ENCODE results near the gene NCK2. TPM values are rescaled to one million over a fixed set of nuclear protein-coding genes. Genes with fewer than 3 reads are reported as not detected.

NCK2 gene
- total and polyA plus RNA-seq, 2 of the 13 experiments (the other 11 are each of a cell fraction or from before 2014, with no cell fraction given) = 14.8 to 23.5 TPM

DNA sequence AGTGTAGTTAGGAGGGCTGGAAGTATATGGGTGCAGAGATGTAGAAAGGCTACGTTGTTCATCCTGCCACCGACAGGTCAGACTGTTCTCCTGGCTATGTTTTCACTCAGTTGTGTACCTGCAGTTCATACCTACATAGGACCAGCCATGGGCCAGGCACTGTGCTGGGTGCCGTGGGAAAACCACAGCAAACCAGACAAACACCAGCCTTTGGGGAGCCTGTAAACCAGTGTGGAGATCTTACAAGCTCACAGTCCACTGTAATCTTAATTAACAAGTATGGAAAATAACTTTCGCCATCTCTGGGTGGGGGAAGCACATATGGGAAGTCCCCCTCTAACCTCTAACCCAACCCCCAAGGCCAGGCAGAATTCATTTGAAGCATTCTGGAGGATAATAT lies 12.7 kb downstream of the NCK2 start:
- peaks cover 41% of the 10 kb centered on the region for H3K79me2 ChIP-seq (ENCODE audit: insufficient read depth, low read length)
- 96% methylated on average over 4 of the region's 4 CpGs for WGBS (ENCODE audit: low lambda C conversion rate)
- CTCF ChIA-PET (ENCODE audit: low intra/inter-chr PET ratio, low total read pairs) = no interaction called here

More for the DNA sequence above, 12.7 kb downstream of the NCK2 start:
- DNase-seq (ENCODE audit: low spot score) = no peak
- intact Hi-C loops (cut with micrococcal nuclease; ENCODE audit: unreplicated experiment) = no loop called here
- Histone ChIP-seq H4K20me1 (ENCODE audit: insufficient read depth, low read length) (peaks cover 2% of the 10 kb centered on the region), H3K9ac (ENCODE audit: insufficient read depth, low read depth, low read length) (no peak overlapping the region), H3K9me3 (ENCODE audit: low read length) (no peaks in the 10 kb centered on the region), H3K4me1 (ENCODE audit: insufficient read depth, low read length) (peaks cover 11% of the 10 kb centered on the region; the same call in 1 of the 2 replicates), H3K4me2 (ENCODE audit: low read depth, low read length) (no peak overlapping the region), H3K4me3 (replicated peaks in 1 of 3; ENCODE audit: insufficient read depth in 1 of 3, low read depth in 2 of 3, low read length in 3 of 3) (no peak overlapping the region), H3K27me3 (ENCODE audit: control insufficient read depth in 1 of 2, insufficient read depth in 2 of 2, low read length in 2 of 2) (no peaks in the 10 kb centered on the region), H3K27ac (ENCODE audit: extremely low read length, insufficient read depth, low read length) (no peak overlapping the region), H3K36me3 (replicated peaks in 1 of 2; ENCODE audit: control insufficient read depth in 1 of 2, insufficient read depth in 2 of 2, low read length in 2 of 2) (peaks cover 0 to 1% of the 10 kb centered on the region in 2 experiments; a peak in 1 of 5 replicates), H2AFZ (ENCODE audit: low read length) (no peak overlapping the region)
- no peak for FAIRE-seq
- BruUV-seq (replicated peaks) = no TSS peak
- ATAC-seq = no peak
- no peak for TF ChIP-seq ZNF674 (CRISPR knock-in tag; IDR thresholded peaks at IDR 0.05; ENCODE audit: low read depth)
- no peak for TF ChIP-seq ZMYM4 (CRISPR knock-in tag; IDR thresholded peaks at IDR 0.05)
- no peak for TF ChIP-seq ZNF224 (CRISPR knock-in tag; IDR thresholded peaks at IDR 0.05)
- TF ChIP-seq ZC3H13 (CRISPR knock-in tag; IDR thresholded peaks at IDR 0.05) = no peak
- TF ChIP-seq, protein P1, sequence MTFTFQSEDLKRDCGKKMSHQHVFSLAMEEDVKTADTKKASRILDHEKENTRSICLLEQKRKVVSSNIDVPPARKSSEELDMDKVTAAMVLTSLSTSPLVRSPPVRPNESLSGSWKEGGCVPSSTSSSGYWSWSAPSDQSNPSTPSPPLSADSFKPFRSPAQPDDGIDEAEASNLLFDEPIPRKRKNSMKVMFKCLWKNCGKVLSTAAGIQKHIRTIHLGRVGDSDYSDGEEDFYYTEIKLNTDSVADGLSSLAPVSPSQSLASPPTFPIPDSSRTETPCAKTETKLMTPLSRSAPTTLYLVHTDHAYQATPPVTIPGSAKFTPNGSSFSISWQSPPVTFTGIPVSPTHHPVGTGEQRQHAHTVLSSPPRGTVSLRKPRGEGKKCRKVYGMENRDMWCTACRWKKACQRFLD (CRISPR knock-in tag; IDR thresholded peaks at IDR 0.05; ENCODE audit: borderline replicate concordance) = no peak
- TF ChIP-seq HHEX (CRISPR knock-in tag; IDR thresholded peaks at IDR 0.05) = no peak
- TF ChIP-seq NR2C2 (CRISPR knock-in tag; IDR thresholded peaks at IDR 0.05; ENCODE audit: borderline replicate concordance) = no peak
- TF ChIP-seq CEBPB (IDR thresholded peaks at IDR 0.05; ENCODE audit: borderline replicate concordance, low read depth, low read length) = no peak
- TF ChIP-seq ZSCAN25 (CRISPR knock-in tag; IDR thresholded peaks at IDR 0.05) = no peak
- TF ChIP-seq FOXM1 (CRISPR knock-in tag; IDR thresholded peaks at IDR 0.05) = no peak
- TF ChIP-seq NBN (conservative IDR thresholded peaks at IDR 0.05) = no peak
- TF ChIP-seq STAG1 (CRISPR knock-in tag; IDR thresholded peaks at IDR 0.05) = no peak
- TF ChIP-seq, protein P2, sequence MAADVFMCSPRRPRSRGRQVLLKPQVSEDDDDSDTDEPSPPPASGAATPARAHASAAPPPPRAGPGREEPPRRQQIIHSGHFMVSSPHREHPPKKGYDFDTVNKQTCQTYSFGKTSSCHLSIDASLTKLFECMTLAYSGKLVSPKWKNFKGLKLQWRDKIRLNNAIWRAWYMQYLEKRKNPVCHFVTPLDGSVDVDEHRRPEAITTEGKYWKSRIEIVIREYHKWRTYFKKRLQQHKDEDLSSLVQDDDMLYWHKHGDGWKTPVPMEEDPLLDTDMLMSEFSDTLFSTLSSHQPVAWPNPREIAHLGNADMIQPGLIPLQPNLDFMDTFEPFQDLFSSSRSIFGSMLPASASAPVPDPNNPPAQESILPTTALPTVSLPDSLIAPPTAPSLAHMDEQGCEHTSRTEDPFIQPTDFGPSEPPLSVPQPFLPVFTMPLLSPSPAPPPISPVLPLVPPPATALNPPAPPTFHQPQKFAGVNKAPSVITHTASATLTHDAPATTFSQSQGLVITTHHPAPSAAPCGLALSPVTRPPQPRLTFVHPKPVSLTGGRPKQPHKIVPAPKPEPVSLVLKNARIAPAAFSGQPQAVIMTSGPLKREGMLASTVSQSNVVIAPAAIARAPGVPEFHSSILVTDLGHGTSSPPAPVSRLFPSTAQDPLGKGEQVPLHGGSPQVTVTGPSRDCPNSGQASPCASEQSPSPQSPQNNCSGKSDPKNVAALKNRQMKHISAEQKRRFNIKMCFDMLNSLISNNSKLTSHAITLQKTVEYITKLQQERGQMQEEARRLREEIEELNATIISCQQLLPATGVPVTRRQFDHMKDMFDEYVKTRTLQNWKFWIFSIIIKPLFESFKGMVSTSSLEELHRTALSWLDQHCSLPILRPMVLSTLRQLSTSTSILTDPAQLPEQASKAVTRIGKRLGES (CRISPR knock-in tag; IDR thresholded peaks at IDR 0.05; ENCODE audit: borderline replicate concordance) = no peak
- no peak for TF ChIP-seq HNRNPK (IDR thresholded peaks at IDR 0.05; ENCODE audit: low read depth, low read length, poor library complexity, severe bottlenecking)
- in situ Hi-C loops (cut with HindIII; ENCODE audit: extremely low pct_ligation_motif_present, low pct_unique_long_range_greater_than_20kb) = no loop called here
- POLR2A ChIA-PET = no interaction called here

Measured in HepG2 (cell line).